Endodermal cell (in vitro differentiated cells): ENCODE results near the gene SHC2. TPM values are rescaled to one million over a fixed set of nuclear protein-coding genes. Genes with fewer than 3 reads are reported as not detected.

ENCODE experiments used
- DNase-seq: peaks from one replicate; pipeline ENCODE4 v3.0.0-alpha.2; 2017
- H3K27ac ChIP-seq: 2 replicates; pipeline ENCODE4 v1.5.1; 2013; ENCODE audit warnings: mild to moderate bottlenecking, low read depth, low read length, moderate library complexity
- H3K27me3 ChIP-seq: 2 replicates; pipeline ENCODE4 v1.6.1; 2013; ENCODE audit warnings: mild to moderate bottlenecking, low read length, moderate library complexity; ENCODE audit not compliant: insufficient read depth, control insufficient read depth, poor library complexity, severe bottlenecking
- H3K36me3 ChIP-seq: 2 replicates; pipeline ENCODE4 v1.7.0; 2013; ENCODE audit warnings: mild to moderate bottlenecking, low read length, moderate library complexity; ENCODE audit not compliant: control insufficient read depth, insufficient read depth
- H3K4me1 ChIP-seq: one replicate; pipeline ENCODE4 v1.7.0; 2013; ENCODE audit warnings: low read length; ENCODE audit not compliant: control insufficient read depth, insufficient read depth
- H3K4me3 ChIP-seq: 2 replicates; pipeline ENCODE4 v1.5.1; 2013; ENCODE audit warnings: mild to moderate bottlenecking, low read length, moderate library complexity
- H3K9ac ChIP-seq: 2 replicates; pipeline ENCODE4 v1.6.1; 2013; ENCODE audit warnings: mild to moderate bottlenecking, low read length, moderate library complexity; ENCODE audit not compliant: poor library complexity, severe bottlenecking; ENCODE audit errors: extremely low read depth
- H3K9me3 ChIP-seq: 2 replicates; pipeline ENCODE4 v1.6.1; 2013; ENCODE audit warnings: mild to moderate bottlenecking, low read length, moderate library complexity; ENCODE audit not compliant: control insufficient read depth
- H3K27ac Mint-ChIP-seq: 2 replicates; pipeline ENCODE4 v1.8.0; 2020; ENCODE audit warnings: mixed read lengths
- H3K27me3 Mint-ChIP-seq: 2 replicates; pipeline ENCODE4 v1.8.0; 2021; ENCODE audit warnings: mild to moderate bottlenecking, mixed read lengths; ENCODE audit not compliant: insufficient read depth
- H3K36me3 Mint-ChIP-seq: 2 replicates; pipeline ENCODE4 v1.8.0; 2020; ENCODE audit warnings: low read depth, mixed read lengths
- H3K4me1 Mint-ChIP-seq: 2 replicates; pipeline ENCODE4 v1.8.0; 2020; ENCODE audit warnings: mixed read lengths
- H3K4me3 Mint-ChIP-seq: 2 replicates; pipeline ENCODE4 v1.8.0; 2020; ENCODE audit warnings: mild to moderate bottlenecking, moderate library complexity, mixed read lengths
- H3K9me3 Mint-ChIP-seq: 2 replicates; pipeline ENCODE4 v1.8.0; 2020; ENCODE audit warnings: mild to moderate bottlenecking, mixed read lengths
- CTCF ChIP-seq: fragments of 200-600 bp; sonication (generic); conservative IDR thresholded peaks from 2 replicates; pipeline ENCODE4 v1.5.0; 2021; ENCODE audit warnings: antibody characterized with exemption, mild to moderate bottlenecking
- WGBS, 2 experiments: methylation state at CpG; one replicate each; pipeline versions ENCODE4 v1.1.5 to v1.1.7; 2013; ENCODE audit warnings: missing lambda C conversion rate in 2 of 2, mixed read lengths in 1 of 2; ENCODE audit not compliant: insufficient coverage in 1 of 2, insufficient read length in 1 of 2; 5-methylcytosine and 5-hydroxymethylcytosine counted together
- total RNA-seq, 2 donors: library from RNA; stranded (reverse); fragmentation: NEBNext Ultra II Directional in 1 of 2; extraction: Animal tissue kit (Norgen Biotek cat#: 25700) in 1 of 2; gene quantifications; 2 replicates in 1 of 2; 3 replicates in 1 of 2; pipeline ENCODE4 v1.2.1, GENCODE V29; 2021

Gene SHC2
- total RNA-seq, 2 donors from 2014 or later = 56.5 to 93.0 TPM

- Histone ChIP-seq H3K4me1 (no peaks in the 10 kb centered on the region), H3K9ac (no peak overlapping the region), H3K27ac (no peak overlapping the region), H3K27me3 (no peaks in the 10 kb centered on the region), H3K4me3 (no peak overlapping the region), H3K9me3 (peaks cover 15% of the 10 kb centered on the region), H3K36me3 (peaks cover 12% of the 10 kb centered on the region)
- Mint-ChIP-seq H3K27ac (no peak overlapping the region), H3K4me1 (no peaks in the 10 kb centered on the region), H3K27me3 (no peaks in the 10 kb centered on the region), H3K36me3 (peaks cover 44% of the 10 kb centered on the region), H3K9me3 (peaks cover 21% of the 10 kb centered on the region), H3K4me3 (no peak overlapping the region)
- no peak for TF ChIP-seq CTCF
- 92 to 93% methylated on average over 13 to 31 of the region's 31 CpGs for WGBS, 2 experiments
- DNase-seq = no peak
These were observed 12.8 kb downstream of the SHC2 start for GRCh38 chr19:447816-448560.

GRCh38 chr19:447064-447426, 13.8 kb downstream of the SHC2 start:
- H3K27me3 Mint-ChIP-seq = no peaks in the 10 kb centered on the region
- TF ChIP-seq CTCF = no peak
- no peak overlapping the region for H3K4me3 ChIP-seq
- H3K4me1 Mint-ChIP-seq = no peaks in the 10 kb centered on the region
- H3K9me3 Mint-ChIP-seq = peaks cover 17% of the 10 kb centered on the region
- H3K4me1 ChIP-seq = no peaks in the 10 kb centered on the region
- peaks cover 39% of the 10 kb centered on the region for H3K36me3 Mint-ChIP-seq
- H3K36me3 ChIP-seq = peaks cover 12% of the 10 kb centered on the region
- no peaks in the 10 kb centered on the region for H3K27me3 ChIP-seq
- H3K4me3 Mint-ChIP-seq = no peak overlapping the region
- DNase-seq = no peak
- peaks cover 15% of the 10 kb centered on the region for H3K9me3 ChIP-seq
- H3K9ac ChIP-seq = no peak overlapping the region
- H3K27ac ChIP-seq = no peak overlapping the region
- WGBS, 2 experiments = 95 to 96% methylated on average over 18 to 24 of the region's 24 CpGs
- no peak overlapping the region for H3K27ac Mint-ChIP-seq

GRCh38 chr19:444677-445210, 16.1 kb downstream of the SHC2 start:
- Histone ChIP-seq H3K4me3 (no peak overlapping the region), H3K9me3 (no peaks in the 10 kb centered on the region), H3K9ac (no peak overlapping the region), H3K27ac (no peak overlapping the region), H3K4me1 (no peaks in the 10 kb centered on the region), H3K36me3 (peaks cover 4% of the 10 kb centered on the region), H3K27me3 (no peaks in the 10 kb centered on the region)
- no peak overlapping the region for H3K4me3 Mint-ChIP-seq
- no peak overlapping the region for H3K27ac Mint-ChIP-seq
- WGBS, 2 experiments = 92 to 96% methylated on average over 20 to 26 of the region's 26 CpGs
- H3K4me1 Mint-ChIP-seq = no peaks in the 10 kb centered on the region
- peaks cover 35% of the 10 kb centered on the region for H3K36me3 Mint-ChIP-seq
- no peaks in the 10 kb centered on the region for H3K27me3 Mint-ChIP-seq
- no peak for TF ChIP-seq CTCF
- H3K9me3 Mint-ChIP-seq = no peaks in the 10 kb centered on the region
- DNase-seq = no peak
